ENCODE results near the gene CTLA4.

CTLA4 gene

GRCh38 chr2:203893840-203894239, 26.3 kb downstream of the CTLA4 start:
- DNase-seq: no peak

- no peak for DNase-seq
Observed at GRCh38 chr2:203894262-203894661, 26.7 kb downstream of the CTLA4 start.

- no peak for DNase-seq
Observed at GRCh38 chr2:203897544-203897943, 30.0 kb downstream of the CTLA4 start.

- DNase-seq: no peak
Observed at GRCh38 chr2:203898657-203899056, 31.1 kb downstream of the CTLA4 start.

- DNase-seq: no peak
Observed at GRCh38 chr2:203900253-203900652, 32.7 kb downstream of the CTLA4 start.

- no peak for DNase-seq
Observed at GRCh38 chr2:203904022-203904421, 36.5 kb downstream of the CTLA4 start.

GRCh38 chr2:203905656-203906055, 38.1 kb downstream of the CTLA4 start:
- DNase-seq: no peak

- no peak for DNase-seq
Observed at GRCh38 chr2:203908066-203908796, 40.7 kb downstream of the CTLA4 start.

GRCh38 chr2:203908797-203909185, 41.2 kb downstream of the CTLA4 start:
- DNase-seq: no peak

GRCh38 chr2:203909261-203909967, 41.8 kb downstream of the CTLA4 start:
- DNase-seq: no peak

- no peak for DNase-seq
Observed at GRCh38 chr2:203909974-203910373, 42.4 kb downstream of the CTLA4 start.

GRCh38 chr2:203913947-203914346, 46.4 kb downstream of the CTLA4 start:
- DNase-seq: no peak

- no peak for DNase-seq
Observed at GRCh38 chr2:203914546-203915182, 47.1 kb downstream of the CTLA4 start.

- DNase-seq: no peak
Observed at GRCh38 chr2:203915256-203915655, 47.7 kb downstream of the CTLA4 start.

- no peak for DNase-seq
Observed at GRCh38 chr2:203916756-203917155, 49.2 kb downstream of the CTLA4 start.

GRCh38 chr2:203918264-203918663, 50.7 kb downstream of the CTLA4 start:
- DNase-seq: no peak

- DNase-seq: no peak
Observed at GRCh38 chr2:203918839-203919238, 51.3 kb downstream of the CTLA4 start.

All from KG1 (cell line).